WI38 (cell line): ENCODE results near the gene KIF3B.

Experiments
- H3K4me3 ChIP-seq: 2 replicates; pipeline ENCODE4 v1.5.1; 2011; ENCODE audit warnings: low read depth, mild to moderate bottlenecking, control low read depth, low read length
- TF ChIP-seq, protein P1 (sequence below): IDR thresholded peaks from 2 replicates; pipeline ENCODE4 v1.5.1; 2012; ENCODE audit warnings: low read depth, mild to moderate bottlenecking, control low read depth, low read length

Gene KIF3B

GRCh38 chr20:32232326-32232886 is 45.0 kb upstream of the KIF3B start:
- no peak overlapping the region for H3K4me3 ChIP-seq
- TF ChIP-seq, protein P1, sequence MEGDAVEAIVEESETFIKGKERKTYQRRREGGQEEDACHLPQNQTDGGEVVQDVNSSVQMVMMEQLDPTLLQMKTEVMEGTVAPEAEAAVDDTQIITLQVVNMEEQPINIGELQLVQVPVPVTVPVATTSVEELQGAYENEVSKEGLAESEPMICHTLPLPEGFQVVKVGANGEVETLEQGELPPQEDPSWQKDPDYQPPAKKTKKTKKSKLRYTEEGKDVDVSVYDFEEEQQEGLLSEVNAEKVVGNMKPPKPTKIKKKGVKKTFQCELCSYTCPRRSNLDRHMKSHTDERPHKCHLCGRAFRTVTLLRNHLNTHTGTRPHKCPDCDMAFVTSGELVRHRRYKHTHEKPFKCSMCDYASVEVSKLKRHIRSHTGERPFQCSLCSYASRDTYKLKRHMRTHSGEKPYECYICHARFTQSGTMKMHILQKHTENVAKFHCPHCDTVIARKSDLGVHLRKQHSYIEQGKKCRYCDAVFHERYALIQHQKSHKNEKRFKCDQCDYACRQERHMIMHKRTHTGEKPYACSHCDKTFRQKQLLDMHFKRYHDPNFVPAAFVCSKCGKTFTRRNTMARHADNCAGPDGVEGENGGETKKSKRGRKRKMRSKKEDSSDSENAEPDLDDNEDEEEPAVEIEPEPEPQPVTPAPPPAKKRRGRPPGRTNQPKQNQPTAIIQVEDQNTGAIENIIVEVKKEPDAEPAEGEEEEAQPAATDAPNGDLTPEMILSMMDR = no peak

DNA sequence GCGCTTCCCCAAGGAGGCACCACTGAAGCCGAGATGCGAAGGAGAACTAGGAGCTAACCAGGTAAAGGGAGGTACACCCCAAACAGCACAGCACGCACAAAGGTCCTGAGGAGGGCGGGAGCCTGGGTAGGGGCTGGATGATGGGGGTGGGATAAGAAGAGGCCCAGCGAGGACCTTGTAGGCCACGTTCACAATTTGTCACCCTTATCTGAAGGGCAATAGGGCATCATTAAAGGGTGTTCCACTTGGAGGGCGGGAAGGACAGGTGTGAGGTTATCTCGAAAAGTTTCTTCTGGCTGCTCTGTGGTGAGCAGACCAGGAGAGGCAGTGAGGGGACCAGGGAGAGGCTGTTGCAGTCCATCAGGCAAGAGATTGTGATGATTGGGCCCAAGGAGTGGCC is 44.2 kb upstream of the KIF3B start:
- H3K4me3 ChIP-seq = no peak overlapping the region
- TF ChIP-seq, protein P1 = no peak

GRCh38 chr20:32234135-32234808 is 43.2 kb upstream of the KIF3B start:
- H3K4me3 ChIP-seq = no peak overlapping the region
- TF ChIP-seq, protein P1 = no peak

DNA sequence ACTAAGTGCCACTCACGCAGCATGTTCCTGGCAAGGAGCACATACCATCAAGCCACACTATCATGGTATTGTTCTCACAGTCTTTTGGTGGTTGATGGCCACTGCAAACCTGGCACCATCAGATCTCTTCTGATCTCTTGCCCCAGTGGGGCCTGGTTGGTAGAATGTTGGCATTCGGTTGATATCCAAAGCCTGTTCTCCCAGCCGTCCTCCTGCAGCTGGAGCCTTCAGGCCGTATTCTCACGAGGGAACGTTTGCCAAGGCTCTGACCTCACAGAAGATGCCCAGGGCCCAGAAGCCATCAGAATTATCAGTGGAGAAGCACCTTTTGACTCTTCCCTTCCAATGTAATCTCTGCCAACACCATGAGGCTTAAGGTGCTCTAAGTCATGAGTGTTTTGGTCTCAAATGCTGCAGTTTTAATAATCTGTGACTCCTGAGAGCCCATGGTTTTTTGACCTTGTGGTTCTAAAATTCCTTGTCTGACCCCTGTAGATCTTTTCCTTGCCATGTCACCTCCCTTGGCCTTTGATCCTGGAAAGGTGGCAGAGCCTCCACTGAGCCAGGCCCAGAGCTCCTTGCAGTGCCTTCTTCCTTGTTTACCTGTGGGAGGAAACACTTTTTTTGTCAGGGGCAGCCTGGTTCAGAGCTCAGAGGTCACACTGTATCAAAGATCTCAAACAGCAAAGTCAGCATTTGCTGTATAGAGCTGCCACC is 42.0 kb upstream of the KIF3B start:
- H3K4me3 ChIP-seq = no peak overlapping the region
- TF ChIP-seq, protein P1 = no peak

- TF ChIP-seq, protein P1 = no peak
- no peak overlapping the region for H3K4me3 ChIP-seq
These were observed 41.4 kb upstream of the KIF3B start for GRCh38 chr20:32236048-32236533.

DNA sequence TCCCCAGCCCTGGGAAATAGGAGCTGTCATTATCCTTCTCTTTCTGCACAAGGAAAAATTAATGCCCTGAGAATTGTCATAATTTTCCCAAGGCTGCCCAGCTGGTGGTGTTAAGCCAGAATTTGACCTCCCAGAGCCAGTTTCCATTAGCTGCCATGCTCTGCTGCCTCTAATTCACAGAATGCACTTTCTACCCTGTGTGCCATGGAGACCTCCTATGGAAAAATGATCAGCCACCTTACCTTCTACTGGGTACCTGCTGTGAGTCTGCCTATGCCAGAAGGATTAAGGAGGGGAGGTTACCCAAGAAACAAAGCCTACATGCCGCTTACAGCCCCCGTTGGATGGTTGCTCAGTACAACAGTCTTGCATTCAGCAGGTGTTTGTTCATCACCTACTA is 40.6 kb upstream of the KIF3B start:
- no peak overlapping the region for H3K4me3 ChIP-seq
- TF ChIP-seq, protein P1 = no peak

DNA sequence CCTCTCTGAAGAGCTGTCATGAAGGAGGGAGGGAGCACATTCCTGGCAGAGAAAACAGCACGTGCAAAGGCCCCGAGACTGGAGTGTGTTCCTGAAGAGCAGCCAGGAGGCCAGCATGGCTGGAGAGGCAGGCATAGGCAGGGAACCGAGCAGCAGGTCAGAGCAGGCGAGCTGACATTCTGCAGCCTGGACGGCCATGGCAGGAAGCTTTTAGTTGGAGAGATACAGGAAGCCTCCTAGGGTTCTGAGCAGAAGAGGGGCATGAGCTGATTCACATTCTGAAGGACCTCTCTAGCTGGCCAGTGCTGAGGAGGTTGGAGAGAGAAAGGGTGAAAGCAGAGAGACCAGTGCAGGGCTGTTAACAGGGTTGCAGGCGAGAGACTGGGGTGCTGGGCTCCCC is 40.0 kb upstream of the KIF3B start:
- TF ChIP-seq, protein P1 = no peak
- no peak overlapping the region for H3K4me3 ChIP-seq
